ENCODE data around the gene CYP4V2.

The CYP4V2 gene

DNA sequence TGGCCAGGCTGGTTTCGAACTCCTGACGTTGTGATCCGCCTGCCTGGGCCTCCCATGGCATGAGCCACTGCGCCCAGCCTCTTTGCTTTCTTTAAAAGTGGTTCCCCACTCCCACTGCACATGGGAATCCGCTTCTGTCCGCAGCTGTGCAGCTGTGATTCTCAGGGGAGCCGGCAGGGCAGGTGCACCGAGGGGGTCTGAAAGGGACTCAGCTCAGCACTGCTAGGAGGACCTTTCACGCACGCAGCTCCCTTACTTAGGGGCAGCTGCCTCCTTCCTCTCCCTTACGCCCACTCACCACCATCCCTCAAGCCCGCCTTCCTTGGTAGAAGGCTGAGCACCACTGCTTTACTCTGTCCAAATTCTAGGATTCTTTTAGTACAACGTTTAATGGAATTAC lies 40.4 kb upstream of the CYP4V2 start:
- no peak overlapping the region for H3K4me3 ChIP-seq (ENCODE audit: low read depth, low read length)
- DNase-seq (ENCODE audit: low read depth), result no peak
- TF ChIP-seq, protein P1, sequence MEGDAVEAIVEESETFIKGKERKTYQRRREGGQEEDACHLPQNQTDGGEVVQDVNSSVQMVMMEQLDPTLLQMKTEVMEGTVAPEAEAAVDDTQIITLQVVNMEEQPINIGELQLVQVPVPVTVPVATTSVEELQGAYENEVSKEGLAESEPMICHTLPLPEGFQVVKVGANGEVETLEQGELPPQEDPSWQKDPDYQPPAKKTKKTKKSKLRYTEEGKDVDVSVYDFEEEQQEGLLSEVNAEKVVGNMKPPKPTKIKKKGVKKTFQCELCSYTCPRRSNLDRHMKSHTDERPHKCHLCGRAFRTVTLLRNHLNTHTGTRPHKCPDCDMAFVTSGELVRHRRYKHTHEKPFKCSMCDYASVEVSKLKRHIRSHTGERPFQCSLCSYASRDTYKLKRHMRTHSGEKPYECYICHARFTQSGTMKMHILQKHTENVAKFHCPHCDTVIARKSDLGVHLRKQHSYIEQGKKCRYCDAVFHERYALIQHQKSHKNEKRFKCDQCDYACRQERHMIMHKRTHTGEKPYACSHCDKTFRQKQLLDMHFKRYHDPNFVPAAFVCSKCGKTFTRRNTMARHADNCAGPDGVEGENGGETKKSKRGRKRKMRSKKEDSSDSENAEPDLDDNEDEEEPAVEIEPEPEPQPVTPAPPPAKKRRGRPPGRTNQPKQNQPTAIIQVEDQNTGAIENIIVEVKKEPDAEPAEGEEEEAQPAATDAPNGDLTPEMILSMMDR (IDR thresholded peaks at IDR 0.05; ENCODE audit: insufficient read depth, low read depth, low read length, missing control alignments), result no peak

GRCh38 chr4:186151499-186151898 lies 39.9 kb upstream of the CYP4V2 start:
- TF ChIP-seq, protein P1 (IDR thresholded peaks at IDR 0.05; ENCODE audit: insufficient read depth, low read depth, low read length, missing control alignments), result no peak
- H3K4me3 ChIP-seq (ENCODE audit: low read depth, low read length), result no peak overlapping the region
- DNase-seq (ENCODE audit: low read depth), result no peak

- H3K4me3 ChIP-seq (ENCODE audit: low read depth, low read length), result no peak overlapping the region
- TF ChIP-seq, protein P1 (IDR thresholded peaks at IDR 0.05; ENCODE audit: insufficient read depth, low read depth, low read length, missing control alignments), result no peak
- no peak for DNase-seq (ENCODE audit: low read depth)
Observed at GRCh38 chr4:186158021-186158813, 33.1 kb upstream of the CYP4V2 start.

GRCh38 chr4:186158966-186159365 lies 32.4 kb upstream of the CYP4V2 start:
- TF ChIP-seq, protein P1 (IDR thresholded peaks at IDR 0.05; ENCODE audit: insufficient read depth, low read depth, low read length, missing control alignments), result no peak
- H3K4me3 ChIP-seq (ENCODE audit: low read depth, low read length), result no peak overlapping the region

DNA sequence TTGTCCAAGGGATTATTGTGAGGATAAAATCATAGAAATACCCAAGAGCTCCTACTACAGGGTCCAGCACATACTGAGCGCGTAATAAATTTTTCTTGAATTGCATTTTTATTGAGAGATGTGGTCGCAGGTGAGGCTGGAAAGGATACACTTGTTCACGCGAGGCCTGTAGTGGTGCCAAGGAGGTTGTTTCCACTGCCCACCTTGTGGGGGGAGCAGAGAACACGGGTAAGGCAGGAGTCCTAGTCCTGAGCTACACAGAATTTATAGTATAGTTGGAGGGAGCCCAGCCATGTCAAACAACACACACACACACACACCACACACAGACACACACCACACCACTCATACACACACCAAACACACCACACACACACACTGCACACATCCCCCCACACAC lies 31.8 kb upstream of the CYP4V2 start:
- no peak for DNase-seq (ENCODE audit: low read depth)
- no peak overlapping the region for H3K4me3 ChIP-seq (ENCODE audit: low read depth, low read length)
- TF ChIP-seq, protein P1 (IDR thresholded peaks at IDR 0.05; ENCODE audit: insufficient read depth, low read depth, low read length, missing control alignments), result no peak

More at GRCh38 chr4:186158966-186159365, 32.4 kb upstream of the CYP4V2 start:
- DNase-seq (ENCODE audit: low read depth), result no peak

- TF ChIP-seq, protein P1 (IDR thresholded peaks at IDR 0.05; ENCODE audit: insufficient read depth, low read depth, low read length, missing control alignments), result no peak
- H3K4me3 ChIP-seq (ENCODE audit: low read depth, low read length), result peak overlapping the region; percentile 47
- peak; percentile 91 for DNase-seq (ENCODE audit: low read depth)
Observed at GRCh38 chr4:186161138-186161537, 30.2 kb upstream of the CYP4V2 start.
